RPMI7951 (cell line): Measurements from ENCODE around the gene IER3. TPM values are rescaled to one million over a fixed set of nuclear protein-coding genes. Genes with fewer than 3 reads are reported as not detected.
"Not testable (repeated sequence)": the region's sequence is repeated elsewhere in the genome, so short reads cannot be mapped to it uniquely, and the experiment has no call there.

Experiments
- DNase-seq: peaks from one replicate; pipeline ENCODE4 v3.0.0-alpha.2; 2012; ENCODE audit warnings: low read depth
- total RNA-seq: library from RNA; depleted of rRNA; stranded (reverse); fragments of >200 nt; shearing (Covaris generic); gene quantifications from 2 replicates; pipeline ENCODE4 v1.2.3, GENCODE V29; 2014

Gene IER3
- total RNA-seq, 1 experiment from 2014 or later = 377 TPM

DNA sequence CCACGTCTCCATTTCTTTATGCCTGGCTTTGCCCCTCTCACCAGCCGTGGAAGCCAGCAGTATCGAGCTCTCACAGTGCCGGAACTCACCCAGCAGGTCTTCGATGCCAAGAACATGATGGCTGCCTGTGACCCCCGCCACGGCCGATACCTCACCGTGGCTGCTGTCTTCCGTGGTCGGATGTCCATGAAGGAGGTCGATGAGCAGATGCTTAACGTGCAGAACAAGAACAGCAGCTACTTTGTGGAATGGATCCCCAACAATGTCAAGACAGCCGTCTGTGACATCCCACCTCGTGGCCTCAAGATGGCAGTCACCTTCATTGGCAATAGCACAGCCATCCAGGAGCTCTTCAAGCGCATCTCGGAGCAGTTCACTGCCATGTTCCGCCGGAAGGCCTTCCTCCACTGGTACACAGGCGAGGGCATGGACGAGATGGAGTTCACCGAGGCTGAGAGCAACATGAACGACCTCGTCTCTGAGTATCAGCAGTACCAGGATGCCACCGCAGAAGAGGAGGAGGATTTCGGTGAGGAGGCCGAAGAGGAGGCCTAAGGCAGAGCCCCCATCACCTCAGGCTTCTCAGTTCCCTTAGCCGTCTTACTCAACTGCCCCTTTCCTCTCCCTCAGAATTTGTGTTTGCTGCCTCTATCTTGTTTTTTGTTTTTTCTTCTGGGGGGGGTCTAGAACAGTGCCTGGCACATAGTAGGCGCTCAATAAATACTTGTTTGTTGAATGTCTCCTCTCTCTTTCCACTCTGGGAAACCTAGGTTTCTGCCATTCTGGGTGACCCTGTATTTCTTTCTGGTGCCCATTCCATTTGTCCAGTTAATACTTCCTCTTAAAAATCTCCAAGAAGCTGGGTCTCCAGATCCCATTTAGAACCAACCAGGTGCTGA lies 20.3 kb downstream of the IER3 start:
- not testable (repeated sequence) for DNase-seq

DNA sequence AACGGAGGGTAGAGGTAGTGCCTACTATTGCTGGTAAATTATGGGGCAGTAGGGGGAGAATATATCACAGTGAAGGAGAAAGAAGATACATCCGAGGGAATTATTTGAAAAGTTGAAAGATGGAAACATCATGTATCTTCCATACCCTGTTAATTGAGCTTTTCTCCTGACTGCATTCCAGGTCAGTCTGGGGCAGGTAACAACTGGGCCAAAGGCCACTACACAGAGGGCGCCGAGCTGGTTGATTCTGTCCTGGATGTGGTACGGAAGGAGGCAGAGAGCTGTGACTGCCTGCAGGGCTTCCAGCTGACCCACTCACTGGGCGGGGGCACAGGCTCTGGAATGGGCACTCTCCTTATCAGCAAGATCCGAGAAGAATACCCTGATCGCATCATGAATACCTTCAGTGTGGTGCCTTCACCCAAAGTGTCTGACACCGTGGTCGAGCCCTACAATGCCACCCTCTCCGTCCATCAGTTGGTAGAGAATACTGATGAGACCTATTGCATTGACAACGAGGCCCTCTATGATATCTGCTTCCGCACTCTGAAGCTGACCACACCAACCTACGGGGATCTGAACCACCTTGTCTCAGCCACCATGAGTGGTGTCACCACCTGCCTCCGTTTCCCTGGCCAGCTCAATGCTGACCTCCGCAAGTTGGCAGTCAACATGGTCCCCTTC lies 21.0 kb downstream of the IER3 start:
- not testable (repeated sequence) for DNase-seq

DNA sequence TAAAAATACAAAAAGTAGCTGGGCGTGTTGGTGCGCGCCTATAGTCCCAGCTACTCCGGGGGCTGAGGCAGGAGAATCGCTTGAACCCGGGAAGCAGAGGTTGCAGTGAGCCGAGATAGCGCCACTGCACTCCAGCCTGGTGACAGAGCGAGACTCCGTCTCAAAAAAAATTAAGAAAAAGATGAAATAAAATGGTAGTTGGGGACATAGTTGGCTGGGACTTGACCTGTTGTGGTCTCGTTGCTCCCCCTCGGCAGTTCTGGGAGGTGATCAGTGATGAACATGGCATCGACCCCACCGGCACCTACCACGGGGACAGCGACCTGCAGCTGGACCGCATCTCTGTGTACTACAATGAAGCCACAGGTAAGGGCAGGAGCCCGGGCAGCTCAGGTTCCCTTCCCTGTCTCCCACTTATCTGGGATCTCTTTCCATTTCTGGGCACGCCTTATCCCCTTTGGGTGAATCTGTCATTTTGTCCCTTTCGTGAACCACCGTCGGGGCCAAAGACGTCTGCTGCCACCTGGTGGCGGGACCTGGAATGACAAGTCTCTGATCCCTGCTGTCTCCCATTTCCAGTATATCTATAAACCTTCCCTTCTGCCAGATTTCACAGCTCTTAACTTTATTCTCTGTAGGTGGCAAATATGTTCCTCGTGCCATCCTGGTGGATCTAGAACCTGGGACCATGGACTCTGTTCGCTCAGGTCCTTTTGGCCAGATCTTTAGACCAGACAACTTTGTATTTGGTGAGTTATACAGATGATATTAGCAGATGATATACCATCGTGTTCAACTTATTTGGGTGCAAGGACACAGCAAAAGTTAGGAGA lies 21.9 kb downstream of the IER3 start:
- DNase-seq = peak; percentile 82

DNA sequence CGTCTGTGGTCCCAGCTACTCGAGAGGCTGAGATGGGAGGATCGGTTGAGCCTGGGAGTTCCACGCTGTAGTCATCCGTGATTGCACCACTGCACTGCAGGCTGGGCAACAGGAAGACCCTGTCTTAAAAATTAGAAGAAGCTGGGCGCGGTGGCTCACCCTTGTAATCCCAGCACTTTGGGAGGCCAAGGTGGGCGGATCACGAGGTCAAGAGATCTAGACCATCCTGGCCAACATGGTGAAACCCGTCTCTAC lies 22.4 kb downstream of the IER3 start:
- not testable (repeated sequence) for DNase-seq

DNA sequence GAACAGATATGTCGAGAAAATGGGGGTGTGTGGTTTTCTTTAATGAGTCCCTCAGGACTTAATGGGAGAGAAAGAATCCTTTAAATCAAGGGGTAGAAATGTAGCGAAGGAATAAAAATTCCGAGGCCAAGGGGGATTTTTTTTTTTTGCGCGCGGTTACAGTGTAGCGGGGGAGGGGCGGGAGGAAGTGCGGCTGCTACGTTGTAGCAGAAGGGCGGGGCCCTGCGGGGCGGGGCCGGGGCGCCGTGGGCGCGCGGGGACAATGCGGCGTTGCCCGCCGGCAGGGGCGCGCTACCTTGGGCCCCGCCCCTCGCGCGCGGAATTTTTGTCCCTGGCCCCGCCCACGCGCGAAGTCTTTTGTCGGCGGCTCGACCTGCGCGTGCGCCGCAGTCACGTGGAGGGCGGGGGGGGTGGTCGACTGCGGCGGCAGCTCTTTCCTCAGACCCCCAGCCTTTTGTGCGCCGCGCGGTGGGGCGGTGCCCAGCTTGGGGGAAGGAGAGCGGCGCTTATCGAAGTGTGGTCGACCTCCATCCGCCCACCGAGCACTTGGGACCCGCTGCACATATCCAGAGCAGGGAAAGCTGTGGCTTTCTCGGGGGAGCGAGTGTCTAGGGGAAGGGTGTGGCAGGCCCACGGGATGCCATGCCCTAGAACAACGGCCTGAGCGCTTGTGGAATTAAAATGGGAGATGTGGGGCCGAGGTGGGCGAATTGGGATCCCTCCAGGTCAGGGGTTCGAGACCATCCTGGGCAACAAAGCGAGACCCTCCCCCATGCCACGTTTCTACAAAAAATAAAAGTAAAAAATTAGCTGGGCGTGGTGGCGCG lies 22.9 kb downstream of the IER3 start:
- peak; percentile 88 for DNase-seq

DNA sequence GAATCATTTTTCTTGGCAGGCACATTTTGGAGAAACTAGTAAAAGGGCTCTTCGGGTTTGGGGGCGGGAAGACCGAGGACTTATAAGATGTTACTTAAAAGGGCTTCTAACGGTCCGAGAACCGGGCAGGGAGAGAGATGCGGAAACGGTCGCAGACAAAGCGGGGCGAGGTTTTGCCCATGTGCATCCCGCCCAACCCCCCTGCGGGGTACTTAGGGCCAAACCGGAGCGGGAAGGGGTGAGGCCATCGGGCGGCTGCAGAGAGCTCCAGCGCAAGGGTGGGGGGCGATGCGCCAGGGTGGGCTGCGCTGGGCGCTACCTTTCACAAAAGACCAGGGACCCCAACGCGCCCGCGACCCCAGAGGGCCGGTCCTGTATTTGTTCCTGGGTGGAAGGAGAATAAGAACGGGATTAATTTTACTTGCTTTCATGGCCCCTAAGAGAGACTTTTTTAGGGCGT lies 23.6 kb downstream of the IER3 start:
- peak; percentile 51 for DNase-seq

DNA sequence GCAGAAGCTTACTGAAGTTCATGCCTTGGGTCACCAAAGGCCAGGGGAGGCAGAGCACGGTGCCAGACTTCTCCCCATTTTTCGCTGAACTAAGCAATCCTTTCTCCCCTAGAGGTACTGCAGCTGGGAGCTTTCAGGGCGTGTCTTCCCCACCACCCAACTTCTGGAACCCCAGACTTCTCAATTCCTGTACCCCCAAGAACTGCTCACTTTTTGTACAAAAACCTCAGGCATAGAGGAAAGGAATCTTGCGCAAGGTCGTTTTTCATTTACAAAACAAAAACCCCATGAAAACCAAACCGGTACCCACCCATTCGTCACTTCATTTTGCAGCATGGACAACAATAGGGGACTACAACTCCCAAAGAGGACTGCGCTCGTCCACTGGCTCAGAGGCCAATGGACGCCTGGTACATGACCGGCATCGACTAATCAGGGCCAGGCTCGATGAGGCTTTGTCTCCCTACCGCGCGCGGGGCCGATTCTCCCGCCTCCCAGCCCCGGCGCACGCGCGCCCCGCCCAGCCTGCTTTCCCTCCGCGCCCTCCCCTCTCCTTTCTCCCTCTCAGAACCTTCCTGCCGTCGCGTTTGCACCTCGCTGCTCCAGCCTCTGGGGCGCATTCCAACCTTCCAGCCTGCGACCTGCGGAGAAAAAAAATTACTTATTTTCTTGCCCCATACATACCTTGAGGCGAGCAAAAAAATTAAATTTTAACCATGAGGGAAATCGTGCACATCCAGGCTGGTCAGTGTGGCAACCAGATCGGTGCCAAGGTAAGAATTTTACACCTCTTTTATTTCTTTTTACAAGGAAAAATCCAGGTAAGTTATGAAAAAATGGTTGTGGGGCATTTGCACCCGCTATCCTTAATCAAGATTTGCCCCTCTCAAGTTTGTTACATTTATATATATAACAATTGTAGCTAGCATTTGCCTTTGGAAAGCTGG lies 24.3 kb downstream of the IER3 start, which contains the start of gene TUBB:
TSS of gene TUBB (plus strand) at position 562 of the 947 bp plus-strand sequence. CDS start at position 717, 155 bp downstream.
- DNase-seq = peak; percentile 99

DNA sequence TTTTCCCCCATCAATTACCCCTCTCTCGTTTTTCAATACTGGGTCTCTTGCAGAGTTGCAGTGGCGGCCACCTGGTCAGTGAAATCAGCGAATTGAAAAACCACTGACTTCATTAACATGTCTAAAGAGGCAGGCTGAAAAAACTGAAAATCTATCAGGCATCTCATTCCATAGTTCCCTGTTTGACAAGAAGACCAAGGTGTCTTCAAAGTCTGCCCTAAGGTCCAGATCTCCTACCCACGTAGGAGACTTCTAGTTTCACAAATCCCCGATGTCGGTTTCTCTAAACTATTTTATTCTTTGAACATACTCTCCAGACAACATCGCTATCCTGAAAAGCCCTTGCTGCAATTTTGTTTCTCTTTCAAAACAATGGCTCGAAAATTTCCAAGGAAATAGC lies 25.0 kb downstream of the IER3 start:
- no peak for DNase-seq

DNA sequence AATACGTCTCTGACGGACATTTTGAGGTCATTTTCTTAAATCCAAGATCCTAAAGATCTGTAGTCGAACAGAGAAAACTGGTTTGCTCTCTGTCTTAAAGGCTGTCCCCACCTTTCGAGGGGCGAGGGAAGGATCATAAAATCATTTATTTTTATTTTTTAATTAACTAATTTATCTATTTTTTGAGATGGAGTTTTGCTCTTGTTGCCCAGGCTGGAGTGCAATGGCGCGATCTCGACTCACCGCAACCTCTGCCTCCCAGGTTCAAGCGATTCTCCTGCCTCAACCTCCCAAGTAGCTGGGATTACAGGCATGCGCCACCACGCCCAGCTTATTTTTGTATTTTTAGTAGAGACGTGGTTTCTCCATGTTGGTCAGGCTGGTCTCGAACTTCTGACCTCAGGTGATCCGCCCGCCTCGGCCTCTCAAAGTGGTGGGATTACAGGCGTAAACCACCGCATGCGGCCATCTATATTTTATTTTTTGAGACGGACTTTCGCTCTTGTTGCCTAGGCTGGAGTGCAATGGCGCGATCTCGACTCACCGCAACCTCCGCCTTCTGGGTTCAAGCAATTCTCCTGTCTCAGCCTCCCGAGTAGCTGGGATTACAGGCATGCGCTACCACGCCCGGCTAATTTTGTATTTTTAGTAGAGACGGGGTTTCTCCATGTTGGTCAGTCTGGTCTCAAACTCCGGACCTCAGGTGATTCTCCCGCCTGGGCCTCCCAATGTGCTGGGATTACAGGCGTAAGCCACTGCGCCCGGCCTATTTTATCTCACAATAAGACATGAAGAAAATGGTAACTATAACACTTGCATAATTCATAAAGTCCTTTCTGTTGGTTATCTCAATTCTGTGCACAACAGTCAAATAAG lies 26.3 kb downstream of the IER3 start:
- not testable (repeated sequence) for DNase-seq

DNA sequence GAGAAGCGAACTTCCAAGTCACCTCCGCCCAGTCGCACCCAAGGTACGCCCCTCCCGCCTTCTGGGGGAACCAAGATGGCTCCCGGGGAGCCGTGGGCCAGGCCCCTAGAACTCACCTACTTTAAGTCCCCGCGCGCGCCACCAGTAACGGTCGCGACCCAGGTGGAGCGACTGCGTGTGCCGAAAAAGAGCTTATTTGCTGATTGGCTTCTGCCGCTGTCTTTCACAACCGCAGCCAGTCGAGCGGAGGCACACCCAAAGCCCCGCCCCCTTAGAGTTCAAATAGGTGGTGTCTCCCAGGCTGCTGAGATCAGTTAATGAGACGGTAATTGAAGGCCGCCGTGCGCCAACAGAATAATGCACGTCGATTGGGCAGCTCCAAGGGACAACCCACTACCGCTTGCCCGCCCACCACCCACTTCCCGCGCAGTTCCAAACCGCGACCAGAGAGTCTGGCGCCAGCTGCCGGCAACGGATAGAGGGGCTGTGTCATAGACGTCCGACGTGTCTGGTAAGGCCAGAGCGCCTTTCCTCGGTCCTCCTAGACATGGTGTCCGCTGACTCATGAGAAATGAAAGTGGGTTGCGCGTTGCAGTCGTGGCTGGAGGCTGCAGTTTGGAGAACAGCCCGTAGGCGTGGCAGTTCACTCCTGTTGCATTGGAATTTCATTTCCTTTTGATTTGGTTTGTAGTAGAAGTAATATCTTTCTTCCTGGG lies 27.1 kb downstream of the IER3 start, which contains the start of gene MDC1:
TSS of gene MDC1 (minus strand) at position 153 of the 716 bp plus-strand sequence. CDS start 2,106 bp downstream, outside the sequence.
- DNase-seq = peak; percentile 100

DNA sequence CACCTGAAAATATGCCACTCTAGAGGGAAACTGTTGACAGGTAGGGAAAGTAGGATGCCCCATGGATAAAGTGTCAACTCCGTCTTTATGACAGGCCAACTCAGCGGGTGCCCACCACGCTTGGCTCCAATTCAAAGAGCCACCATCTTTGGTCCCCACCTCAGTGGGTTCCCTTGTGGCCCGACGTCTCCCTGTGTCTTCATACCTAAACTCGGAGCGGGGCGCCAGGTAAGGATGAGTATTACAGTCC lies 27.5 kb downstream of the IER3 start:
- DNase-seq = no peak

DNA sequence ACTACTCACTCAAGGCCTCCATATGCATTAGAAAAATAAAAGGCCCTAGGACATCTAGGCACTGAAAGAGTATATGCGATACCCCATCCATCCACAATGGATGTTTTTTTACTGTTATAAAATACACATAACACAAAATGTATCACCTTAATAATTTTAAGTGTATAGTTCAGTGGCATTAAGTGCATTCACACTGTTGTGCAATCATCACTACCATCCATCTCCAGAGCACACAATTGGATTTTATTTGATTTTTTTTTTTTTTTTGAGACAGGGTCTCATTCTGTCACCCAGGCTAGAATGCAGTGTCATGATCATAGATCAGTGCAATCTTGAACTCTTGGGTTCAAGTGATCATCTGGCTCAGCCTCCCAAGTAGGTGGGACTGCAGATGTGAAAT lies 30.1 kb downstream of the IER3 start:
- DNase-seq = no peak

DNA sequence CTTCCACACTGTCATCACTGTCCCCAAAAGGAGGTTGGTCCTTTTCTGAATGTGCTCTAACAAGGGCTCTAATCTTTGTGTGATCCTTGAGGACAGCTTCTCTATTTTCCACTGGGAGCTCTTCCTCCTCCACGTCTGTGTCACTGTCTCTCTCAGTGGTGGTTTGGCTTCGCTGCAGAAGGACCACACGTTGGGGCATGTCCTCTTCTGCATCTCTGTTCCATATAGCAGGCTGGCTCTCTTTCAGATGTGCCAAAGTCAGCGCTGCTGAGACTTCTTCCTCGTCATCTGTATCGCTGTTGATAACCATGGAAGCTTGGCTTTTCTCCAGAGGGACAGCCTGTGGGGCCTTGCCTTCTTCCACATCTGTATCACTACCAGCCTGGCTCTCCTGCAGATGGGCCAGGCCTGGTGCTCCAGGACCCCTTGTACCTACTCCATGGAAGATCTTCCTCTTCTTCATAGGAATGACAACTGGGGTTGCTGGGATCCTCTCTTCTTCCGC lies 31.9 kb downstream of the IER3 start:
- no peak for DNase-seq

DNA sequence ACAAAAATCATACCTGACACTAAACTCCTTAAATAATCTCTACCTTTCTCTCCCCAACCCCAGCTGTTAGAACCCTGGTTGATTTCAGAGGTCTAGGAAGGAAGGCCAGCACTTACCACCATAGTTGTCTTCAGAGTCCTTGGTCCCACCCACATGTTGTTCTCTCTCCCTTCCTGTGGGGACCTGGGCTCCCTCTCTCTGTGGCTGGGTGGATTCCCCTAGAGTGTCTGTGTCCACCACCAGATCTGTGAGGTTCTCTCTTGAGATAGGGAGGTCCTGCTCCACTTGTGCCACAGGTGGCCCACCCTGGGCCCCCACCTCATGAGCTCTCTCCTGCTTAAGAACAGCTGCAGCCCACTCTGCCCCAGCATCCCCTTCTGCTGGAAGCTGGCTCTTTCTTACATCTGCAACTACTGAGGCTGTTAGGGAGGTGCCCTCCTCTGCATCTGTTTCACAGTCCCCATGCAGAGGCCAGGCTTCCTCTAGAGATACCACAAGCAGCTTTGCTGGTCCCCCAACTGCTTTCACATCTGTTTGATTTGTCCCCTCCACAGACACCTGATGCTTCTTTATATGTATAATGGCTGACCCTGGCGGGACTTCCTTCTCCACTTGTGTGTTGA lies 32.5 kb downstream of the IER3 start:
- no peak for DNase-seq

DNA sequence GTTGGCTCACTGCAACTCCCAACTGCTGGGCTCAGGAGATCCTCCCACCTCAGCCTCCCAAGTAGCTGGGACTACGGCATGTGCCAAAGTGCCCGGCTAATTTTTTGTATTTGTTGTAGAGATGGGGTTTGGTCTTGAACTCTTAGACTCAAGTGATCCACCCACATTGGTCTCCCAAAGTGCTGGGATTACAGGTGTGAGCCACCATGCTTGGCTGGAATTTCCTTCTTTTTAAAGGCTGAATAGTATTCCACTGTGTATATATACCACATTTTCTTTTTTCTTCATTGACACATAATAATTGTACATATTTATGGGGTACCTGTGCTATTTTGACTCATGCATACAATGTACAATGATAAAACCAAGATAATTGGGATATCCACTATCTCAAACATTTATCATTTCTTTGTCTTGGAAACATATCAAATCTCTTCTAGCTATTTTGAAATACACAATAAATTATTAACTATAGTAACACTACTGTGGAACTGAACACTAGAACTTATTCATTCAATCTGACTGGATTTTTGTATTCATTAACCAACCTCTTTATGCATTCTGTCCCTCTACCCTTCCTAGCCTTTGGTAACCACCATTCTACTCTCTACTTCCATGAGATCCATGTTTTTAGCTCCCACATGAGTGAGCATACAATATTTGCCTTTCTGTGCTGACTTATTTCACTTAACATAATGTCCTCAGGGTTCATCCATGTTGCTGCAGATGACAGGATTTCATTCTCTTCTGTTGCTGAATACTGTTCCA lies 35.1 kb downstream of the IER3 start:
- no peak for DNase-seq

DNA sequence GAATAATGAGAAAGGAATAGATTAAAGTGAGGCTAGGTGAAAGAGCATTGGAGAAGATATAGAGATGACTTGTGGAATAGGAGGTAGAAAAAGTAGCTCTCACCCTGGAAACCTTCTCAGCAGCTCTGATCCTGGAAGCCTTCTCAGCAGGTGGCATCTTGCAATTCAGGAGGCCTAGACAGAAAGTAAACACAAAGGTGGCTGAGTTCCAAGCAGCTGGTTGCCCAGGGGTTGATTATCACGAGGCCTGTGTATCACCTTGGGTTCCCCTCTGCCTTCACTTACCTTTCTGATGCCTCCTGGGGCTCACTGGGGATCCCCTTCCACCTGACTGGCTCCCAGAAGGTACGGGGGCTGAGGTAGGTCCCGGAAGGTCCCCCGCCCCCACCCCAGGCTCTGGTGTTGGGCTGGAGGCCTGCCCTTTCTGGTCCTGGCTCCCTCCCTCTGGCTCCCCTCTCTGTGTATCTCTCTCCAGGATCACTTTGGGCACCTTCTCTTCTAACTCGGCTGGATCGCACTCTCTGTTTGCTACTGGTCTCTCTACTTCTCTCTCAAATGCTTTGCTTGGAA lies 37.0 kb downstream of the IER3 start:
- DNase-seq = no peak

DNA sequence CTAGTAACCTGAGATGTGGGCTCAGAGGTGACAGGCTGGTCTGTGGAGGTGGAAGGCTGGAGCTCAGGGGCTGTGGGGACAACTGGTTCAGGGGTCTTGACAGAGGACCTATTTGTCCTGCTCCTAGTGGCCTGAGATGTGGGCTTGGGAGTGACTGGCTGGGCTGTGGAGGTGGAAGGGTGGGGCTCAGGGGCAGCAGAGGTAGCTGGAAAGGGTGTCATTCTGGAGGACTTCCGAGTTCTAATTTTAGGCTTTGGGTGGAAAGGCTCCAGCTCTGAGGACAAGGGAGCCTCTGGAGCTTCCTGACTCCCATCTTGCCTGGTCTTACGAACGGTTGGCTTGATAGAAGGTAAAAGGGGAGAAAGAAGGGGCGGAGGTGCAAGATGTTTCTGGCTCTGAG lies 38.7 kb downstream of the IER3 start:
- DNase-seq = no peak
